ENCODE data around the gene PRELID3B.

Gene PRELID3B

DNA sequence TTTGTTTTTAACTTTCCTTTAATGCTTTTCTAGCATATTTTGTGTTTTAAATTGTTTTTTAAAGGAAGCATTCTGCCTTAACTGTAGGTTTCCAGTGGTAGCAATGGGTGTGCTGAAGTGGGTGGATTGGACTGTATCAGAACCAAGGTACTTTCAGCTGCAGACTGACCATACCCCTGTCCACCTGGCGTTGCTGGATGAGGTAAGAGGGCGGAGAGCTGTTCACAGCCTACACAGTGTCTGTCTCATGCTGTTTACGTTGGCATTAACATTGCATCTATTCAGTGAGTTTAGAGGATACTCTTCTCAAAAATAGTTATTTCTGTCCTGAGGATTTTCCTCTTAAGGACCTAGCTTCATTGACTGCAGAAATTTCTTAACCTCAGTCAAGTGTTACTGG, 49.7 kb downstream of the PRELID3B start:
- POLR2A ChIA-PET: interaction anchor here (0.6 to 1.1 kb wide), 5 partner anchors 11 to 103 kb away, joined by 3 to 6 read pairs (median 4); partner anchors contain the start of gene NELFCD
- CTCF ChIA-PET: interaction anchor here (0.8 to 1.6 kb wide), 3 partner anchors 11 to 123 kb away, joined by 3 to 8 read pairs (median 3); partner anchors contain the start of gene NELFCD
- DNase-seq (ENCODE audit: extremely low spot score): no peak
- TF ChIP-seq, protein P1, sequence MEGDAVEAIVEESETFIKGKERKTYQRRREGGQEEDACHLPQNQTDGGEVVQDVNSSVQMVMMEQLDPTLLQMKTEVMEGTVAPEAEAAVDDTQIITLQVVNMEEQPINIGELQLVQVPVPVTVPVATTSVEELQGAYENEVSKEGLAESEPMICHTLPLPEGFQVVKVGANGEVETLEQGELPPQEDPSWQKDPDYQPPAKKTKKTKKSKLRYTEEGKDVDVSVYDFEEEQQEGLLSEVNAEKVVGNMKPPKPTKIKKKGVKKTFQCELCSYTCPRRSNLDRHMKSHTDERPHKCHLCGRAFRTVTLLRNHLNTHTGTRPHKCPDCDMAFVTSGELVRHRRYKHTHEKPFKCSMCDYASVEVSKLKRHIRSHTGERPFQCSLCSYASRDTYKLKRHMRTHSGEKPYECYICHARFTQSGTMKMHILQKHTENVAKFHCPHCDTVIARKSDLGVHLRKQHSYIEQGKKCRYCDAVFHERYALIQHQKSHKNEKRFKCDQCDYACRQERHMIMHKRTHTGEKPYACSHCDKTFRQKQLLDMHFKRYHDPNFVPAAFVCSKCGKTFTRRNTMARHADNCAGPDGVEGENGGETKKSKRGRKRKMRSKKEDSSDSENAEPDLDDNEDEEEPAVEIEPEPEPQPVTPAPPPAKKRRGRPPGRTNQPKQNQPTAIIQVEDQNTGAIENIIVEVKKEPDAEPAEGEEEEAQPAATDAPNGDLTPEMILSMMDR (IDR thresholded peaks at IDR 0.05; ENCODE audit: control extremely low read depth, extremely low read depth, low read depth, missing control alignments): no peak

DNA sequence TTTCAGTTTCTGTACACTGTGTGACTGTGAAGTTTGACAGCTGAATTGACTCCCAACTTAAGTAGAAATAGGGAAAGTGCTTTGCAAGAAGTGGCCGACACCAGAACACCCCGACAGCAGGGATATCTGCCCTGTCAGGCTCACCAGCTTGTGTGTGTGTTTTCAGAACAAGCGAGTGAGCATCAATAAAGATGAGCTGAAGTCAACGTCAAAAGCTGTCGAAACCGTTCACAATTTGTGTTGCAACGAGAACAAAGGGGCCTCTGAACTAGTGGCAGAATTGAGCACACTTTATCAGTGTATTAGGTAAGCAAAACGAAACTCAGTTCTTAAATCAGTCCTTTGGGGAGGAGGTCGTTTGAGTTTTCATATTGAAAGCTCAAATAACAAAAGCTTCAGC, 50.9 kb downstream of the PRELID3B start:
- DNase-seq (ENCODE audit: extremely low spot score): no peak
- ChIA-PET POLR2A (interaction anchor here (0.6 to 1.3 kb wide), 2 partner anchors 9 to 586 kb away, joined by 4 to 5 read pairs; no protein-coding TSS in a partner anchor), CTCF (interaction anchor here (1.2 kb wide), 1 partner anchor 9 kb away, joined by 5 read pairs; no protein-coding TSS in a partner anchor)
- TF ChIP-seq, protein P1 (IDR thresholded peaks at IDR 0.05; ENCODE audit: control extremely low read depth, extremely low read depth, low read depth, missing control alignments): no peak

DNA sequence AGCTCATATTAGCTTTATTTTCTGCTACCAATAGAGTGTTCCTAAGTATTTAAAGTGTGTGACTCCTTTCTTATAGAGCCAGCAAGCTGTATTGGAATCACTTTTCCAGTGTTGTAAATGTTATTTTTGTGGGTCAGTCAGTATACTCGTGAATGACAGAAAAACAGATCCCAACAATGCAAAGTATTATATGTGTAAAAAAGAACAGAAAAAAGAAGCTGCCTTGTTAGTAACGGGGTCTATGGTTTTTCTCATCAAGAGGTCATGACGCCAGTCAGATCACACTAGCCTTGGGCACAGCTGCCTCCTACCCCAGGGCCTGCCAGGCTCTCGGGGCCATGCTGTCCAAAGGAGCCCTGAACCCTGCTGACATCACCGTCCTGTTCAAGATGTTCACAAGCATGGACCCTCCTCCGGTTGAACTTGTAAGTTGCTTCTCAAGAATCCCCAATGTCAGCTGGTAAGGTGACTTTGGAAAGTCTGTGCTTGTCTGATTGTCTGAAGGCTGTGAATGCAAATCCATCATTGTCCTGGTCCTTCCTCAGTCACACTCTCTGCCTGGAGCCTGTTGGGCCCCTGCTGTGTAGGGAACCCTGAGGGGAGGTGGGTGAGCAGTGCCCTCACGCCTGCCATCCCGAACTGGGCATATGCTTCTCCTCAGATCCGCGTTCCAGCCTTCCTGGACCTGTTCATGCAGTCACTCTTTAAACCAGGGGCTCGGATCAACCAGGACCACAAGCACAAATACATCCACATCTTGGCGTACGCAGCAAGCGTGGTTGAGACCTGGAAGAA, 51.7 kb downstream of the PRELID3B start:
- ChIA-PET CTCF (interaction anchor here (0.8 to 1.4 kb wide), 4 partner anchors 8 to 65 kb away, joined by 3 to 5 read pairs (median 4); no protein-coding TSS in a partner anchor), POLR2A (interaction anchor here (0.6 to 1.3 kb wide), 2 partner anchors 10 to 585 kb away, joined by 4 to 5 read pairs; no protein-coding TSS in a partner anchor)
- TF ChIP-seq, protein P1 (IDR thresholded peaks at IDR 0.05; ENCODE audit: control extremely low read depth, extremely low read depth, low read depth, missing control alignments): no peak
- DNase-seq (ENCODE audit: extremely low spot score): no peak

DNA sequence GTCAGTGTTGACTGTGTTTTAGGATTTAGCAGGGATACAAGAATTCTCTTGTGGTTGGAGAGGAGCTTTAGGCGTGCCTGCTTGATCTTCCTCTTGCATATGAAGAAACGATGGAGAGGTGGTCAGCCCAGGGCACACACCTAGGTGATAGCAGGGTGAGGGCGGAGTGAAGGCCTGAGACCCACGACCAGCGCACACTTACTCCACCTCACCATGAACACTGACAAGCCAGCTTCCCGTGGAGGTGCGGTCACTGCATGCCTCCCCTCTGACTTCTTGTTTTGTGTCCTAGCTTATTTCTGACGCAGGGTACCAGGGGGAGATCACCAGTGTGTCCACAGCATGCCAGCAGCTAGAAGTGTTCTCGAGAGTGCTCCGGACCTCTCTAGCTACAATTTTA, 53.4 kb downstream of the PRELID3B start:
- DNase-seq (ENCODE audit: extremely low spot score): no peak
- ChIA-PET POLR2A (no interaction called here), CTCF (no interaction called here)
- TF ChIP-seq, protein P1 (IDR thresholded peaks at IDR 0.05; ENCODE audit: control extremely low read depth, extremely low read depth, low read depth, missing control alignments): no peak

DNA sequence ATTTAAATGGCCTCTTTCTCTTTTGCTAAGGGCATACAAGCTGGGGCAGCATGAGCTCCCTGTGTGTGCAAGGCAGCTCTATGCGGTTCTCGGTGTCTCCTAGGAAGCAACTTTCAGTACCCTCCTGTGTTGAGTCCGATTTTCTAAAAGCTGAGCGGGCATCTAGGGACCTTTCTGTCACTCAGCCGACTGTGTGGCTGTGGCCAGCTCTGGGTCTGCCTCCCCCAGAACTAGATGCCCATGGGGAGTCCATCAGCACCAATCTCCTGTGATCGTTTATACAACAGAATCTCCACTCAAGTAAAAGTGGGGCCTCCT, 54.1 kb downstream of the PRELID3B start:
- DNase-seq (ENCODE audit: extremely low spot score): no peak
- TF ChIP-seq, protein P1 (IDR thresholded peaks at IDR 0.05; ENCODE audit: control extremely low read depth, extremely low read depth, low read depth, missing control alignments): no peak
- CTCF ChIA-PET: no interaction called here
- POLR2A ChIA-PET: no interaction called here

DNA sequence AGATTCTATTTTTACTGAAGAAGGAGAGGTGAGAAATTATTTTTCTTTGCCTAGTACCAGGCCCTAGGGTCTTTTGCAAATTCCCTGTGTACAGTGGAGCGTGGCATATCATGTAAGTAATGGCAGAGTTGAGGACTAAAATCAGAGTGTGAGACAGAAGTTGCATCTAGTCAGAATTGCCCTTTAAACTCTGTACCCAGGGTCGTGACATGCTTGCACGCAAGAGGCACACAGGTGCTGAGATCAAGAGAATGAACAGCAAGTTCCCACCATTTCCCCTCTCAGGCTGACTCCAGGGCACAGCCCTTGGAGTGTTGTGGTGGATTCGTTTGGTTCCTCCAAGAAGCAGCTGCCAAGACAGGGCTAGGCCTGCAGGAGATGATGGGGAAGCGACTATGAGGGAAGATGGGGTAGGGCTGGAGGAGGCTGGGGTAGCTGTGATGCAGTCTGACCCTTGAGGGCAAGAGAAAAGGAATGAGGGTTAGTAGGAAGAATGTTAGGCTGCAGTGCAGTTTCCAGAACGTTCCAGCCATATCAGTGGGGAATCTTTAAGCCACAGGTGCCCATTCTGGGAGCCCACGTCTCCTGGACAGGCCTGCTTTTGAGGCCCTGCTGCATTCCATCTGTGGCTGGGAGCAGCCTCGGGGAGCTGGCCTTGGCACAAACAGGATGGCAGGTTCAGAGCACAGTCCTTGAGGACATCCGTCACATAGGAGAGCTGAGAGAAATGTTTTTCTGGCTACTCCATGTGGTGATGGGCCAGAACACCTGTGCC, 54.6 kb downstream of the PRELID3B start:
- CTCF ChIA-PET: interaction anchor here (1.2 to 1.8 kb wide), 2 partner anchors 8 to 46 kb away, joined by 3 to 6 read pairs; no protein-coding TSS in a partner anchor
- POLR2A ChIA-PET: no interaction called here

More for the DNA sequence above, 54.6 kb downstream of the PRELID3B start:
- TF ChIP-seq, protein P1 (IDR thresholded peaks at IDR 0.05; ENCODE audit: control extremely low read depth, extremely low read depth, low read depth, missing control alignments): no peak
- no peak for DNase-seq (ENCODE audit: extremely low spot score)
